Central memory CD4-positive, alpha-beta T cell (primary cell): Measurements from ENCODE around the gene SAMD5.

ENCODE experiments used
- DNase-seq: peaks from one replicate; pipeline ENCODE4 v3.0.0; 2022

SAMD5 gene

GRCh38 chr6:147567141-147567805, 58.8 kb downstream of the SAMD5 start:
- no peak for DNase-seq

GRCh38 chr6:147569788-147570187, 61.3 kb downstream of the SAMD5 start:
- DNase-seq, result no peak

GRCh38 chr6:147570681-147571080, 62.2 kb downstream of the SAMD5 start:
- no peak for DNase-seq

GRCh38 chr6:147577488-147577887, 69.0 kb downstream of the SAMD5 start:
- no peak for DNase-seq

GRCh38 chr6:147578159-147578558, 69.7 kb downstream of the SAMD5 start:
- no peak for DNase-seq

GRCh38 chr6:147578883-147579282, 70.4 kb downstream of the SAMD5 start:
- DNase-seq, result no peak

- DNase-seq, result no peak
Observed at GRCh38 chr6:147579667-147580066, 71.2 kb downstream of the SAMD5 start.

GRCh38 chr6:147582991-147583390, 74.5 kb downstream of the SAMD5 start:
- DNase-seq, result no peak

GRCh38 chr6:147585256-147585655, 76.8 kb downstream of the SAMD5 start:
- no peak for DNase-seq

- DNase-seq, result no peak
Observed at GRCh38 chr6:147586044-147586443, 77.6 kb downstream of the SAMD5 start.

GRCh38 chr6:147587907-147588306, 79.4 kb downstream of the SAMD5 start:
- DNase-seq, result no peak

GRCh38 chr6:147588469-147588868, 80.0 kb downstream of the SAMD5 start:
- no peak for DNase-seq

- DNase-seq, result no peak
Observed at GRCh38 chr6:147589739-147590250, 81.3 kb downstream of the SAMD5 start.

GRCh38 chr6:147595961-147596360, 87.5 kb downstream of the SAMD5 start:
- DNase-seq, result no peak

- no peak for DNase-seq
Observed at GRCh38 chr6:147603392-147604081, 95.0 kb downstream of the SAMD5 start.

- no peak for DNase-seq
Observed at GRCh38 chr6:147604373-147604772, 95.9 kb downstream of the SAMD5 start.

GRCh38 chr6:147611992-147612391, 103.5 kb downstream of the SAMD5 start:
- DNase-seq, result no peak

- DNase-seq, result no peak
Observed at GRCh38 chr6:147614501-147614900, 106.0 kb downstream of the SAMD5 start.

GRCh38 chr6:147615659-147616456, 107.4 kb downstream of the SAMD5 start:
- no peak for DNase-seq

- DNase-seq, result no peak
Observed at GRCh38 chr6:147617366-147617765, 108.9 kb downstream of the SAMD5 start.

GRCh38 chr6:147618457-147618856, 110.0 kb downstream of the SAMD5 start:
- DNase-seq, result no peak

GRCh38 chr6:147618927-147619326, 110.4 kb downstream of the SAMD5 start:
- no peak for DNase-seq
